K562 (cell line): ENCODE measurements around the gene SELENOO. TPM values are rescaled to one million over a fixed set of nuclear protein-coding genes. Genes with fewer than 3 reads are reported as not detected.

Source experiments
- ATAC-seq: fragments of 200-7000 bp; cut with Tn5 transposase; 3 replicates; pipeline ENCODE4 v1.9.1; 2020; ENCODE audit warnings: moderate library complexity
- BruUV-seq: library from RNA; stranded (reverse); fragments of 400-500 nt; replicated peaks from 2 replicates; lab custom pipeline; 2021; lab: Mats Ljungman, UMichigan
- CTCF ChIA-PET: fragments of 300-600 bp; formaldehyde crosslinking; extraction: SDS; loops from one replicate; lab custom pipeline; 2021; ENCODE audit warnings: low intra/inter-chr PET ratio; lab: Yijun Ruan, JAX
- POLR2A ChIA-PET: fragments of 300-600, 350-650 bp; sonication (Branson Sonifier 250); formaldehyde crosslinking; extraction: SDS; loops from one replicate; lab custom pipeline; 2021; ENCODE audit warnings: antibody characterized with exemption, inconsistent platforms; lab: Yijun Ruan, JAX
- DNase-seq, 4 experiments: peaks; one replicate each; pipeline versions ENCODE4 v3.0.0 to v3.0.0-alpha.2; 2011 to 2018; ENCODE audit warnings: low spot score in 3 of 4, mixed read lengths in 3 of 4; ENCODE audit errors: extremely low read depth in 1 of 4
- FAIRE-seq: peaks from 2 replicates; lab custom pipeline; 2011; peaks lifted over from hg19 to GRCh38; lab: Jason Lieb, UNC
- H2AFZ ChIP-seq: 2 replicates; pipeline ENCODE4 v1.6.0; 2011; ENCODE audit warnings: low read depth, low read length, control low read depth, inconsistent platforms
- H3K27ac ChIP-seq: fragments of 200-600 bp; 3 replicates; pipeline ENCODE4 v1.8.0; 2011; ENCODE audit warnings: low read depth, mild to moderate bottlenecking, control low read depth, inconsistent platforms, low read length, moderate library complexity, mixed read lengths; ENCODE audit errors: extremely low read depth
- H3K27me3 ChIP-seq, 2 experiments: fragments of 300-600 bp in 1 of 2; 2 replicates in 1 of 2; 3 replicates in 1 of 2; pipeline versions ENCODE4 v1.6.0 to v1.8.0; 2011; ENCODE audit warnings: inconsistent platforms in 2 of 2, low read length in 2 of 2, mild to moderate bottlenecking in 1 of 2, mixed read lengths in 1 of 2, moderate library complexity in 1 of 2; ENCODE audit not compliant: control insufficient read depth in 2 of 2, insufficient read depth in 2 of 2
- H3K36me3 ChIP-seq: fragments of 300-600 bp; 3 replicates; pipeline ENCODE4 v1.8.0; 2011; ENCODE audit warnings: mild to moderate bottlenecking, low read length, inconsistent platforms; ENCODE audit not compliant: control insufficient read depth, insufficient read depth
- H3K4me1 ChIP-seq, 2 experiments: fragments of 200-600 bp in 1 of 2; replicated peaks in 1 of 2; 2 replicates in 1 of 2; 3 replicates in 1 of 2; pipeline versions ENCODE4 v1.5.1 to v1.8.0; 2011; ENCODE audit warnings: inconsistent platforms in 2 of 2, low read length in 2 of 2, mild to moderate bottlenecking in 1 of 2, mixed read lengths in 1 of 2, moderate library complexity in 1 of 2; ENCODE audit not compliant: control insufficient read depth in 2 of 2, insufficient read depth in 2 of 2
- H3K4me2 ChIP-seq: 2 replicates; pipeline ENCODE4 v1.6.1; 2011; ENCODE audit warnings: low read length, control low read depth, inconsistent platforms, mixed read lengths; ENCODE audit not compliant: insufficient read depth
- H3K4me3 ChIP-seq: fragments of 200-600 bp; sonication (generic), shearing (Covaris generic); 2 replicates; pipeline ENCODE4 v1.5.1; 2016; ENCODE audit warnings: control low read depth, inconsistent platforms
- H3K79me2 ChIP-seq: fragments of 200-600 bp; 3 replicates; pipeline ENCODE4 v1.8.0; 2011; ENCODE audit warnings: low read length, inconsistent platforms; ENCODE audit not compliant: control insufficient read depth, insufficient read depth
- H3K9ac ChIP-seq, 2 experiments: 2 replicates each; pipeline versions ENCODE4 v1.6.0 to v1.6.1; 2011; ENCODE audit warnings: low read depth in 2 of 2, low read length in 2 of 2, control low read depth in 1 of 2, inconsistent platforms in 1 of 2, mild to moderate bottlenecking in 1 of 2, mixed read lengths in 1 of 2; ENCODE audit not compliant: insufficient read depth in 1 of 2
- H3K9me1 ChIP-seq: one replicate; pipeline ENCODE4 v1.6.0; 2011; ENCODE audit warnings: inconsistent platforms, mild to moderate bottlenecking, low read length, moderate library complexity; ENCODE audit not compliant: control insufficient read depth, insufficient read depth
- H3K9me3 ChIP-seq: replicated peaks from 2 replicates; pipeline ENCODE4 v1.5.1; 2011; ENCODE audit warnings: low read depth, low read length, inconsistent platforms; ENCODE audit not compliant: control insufficient read depth, insufficient read depth
- H4K20me1 ChIP-seq: replicated peaks from 2 replicates; pipeline ENCODE4 v1.6.1; 2011; ENCODE audit warnings: low read length, inconsistent platforms, mixed read lengths; ENCODE audit not compliant: control insufficient read depth, insufficient read depth
- POLR2G ChIP-seq: fragments of 200-400 bp; formaldehyde crosslinking; IDR thresholded peaks from 2 replicates; pipeline ENCODE4 v1.6.1; 2017; ENCODE audit warnings: low read depth, mild to moderate bottlenecking, antibody characterized with exemption, low read length, moderate library complexity
- WGBS: fragments of 100-300 bp; shearing (Covaris generic); methylation state at CpG from one replicate; pipeline ENCODE4 v1.1.6; 2016; ENCODE audit warnings: low coverage, mixed read lengths; ENCODE audit not compliant: insufficient coverage; ENCODE audit errors: missing lambda C conversion rate; 5-methylcytosine and 5-hydroxymethylcytosine counted together
- in situ Hi-C: fragments of 300-500 bp; cut with MboI; formaldehyde crosslinking; loops from 4 replicates; pipeline ENCODE4 v1.15.0; 2018; ENCODE audit warnings: inconsistent platforms, mixed read lengths
- intact Hi-C: fragments of 100-400 bp; cut with micrococcal nuclease; formaldehyde crosslinking; loops from 2 replicates; pipeline ENCODE4 v1.14.2; 2022
- polyA plus RNA-seq, 8 experiments: library from polyadenylated mRNA; depleted of rRNA in 4 of 8; stranded (reverse) in 5 of 8; unstranded in 3 of 8; fragments of >200 nt; fragmentation: Nextera tagmentation in 2 of 8; fragmentation: Illumina TruSeq in 1 of 8; extraction: Ambion mirVana in 2 of 8; extraction: Trizol in 1 of 8; gene quantifications; 2 replicates each; pipeline versions ENCODE4 v1.2.1 to v1.2.3, GENCODE V29; 2011 to 2014; ENCODE audit warnings: inconsistent platforms in 1 of 8, missing spikeins in 1 of 8
- total RNA-seq, 7 experiments: library from RNA; depleted of rRNA in 6 of 7; stranded (reverse); fragments of >200 nt in 6 of 7; fragmentation: Illumina TruSeq in 2 of 7; extraction: Trizol in 2 of 7; gene quantifications; 2 replicates each; pipeline versions ENCODE4 v1.2.1 to v1.2.3, GENCODE V29; 2011 to 2021; ENCODE audit warnings: low replicate concordance in 1 of 7
- TF ChIP-seq, protein P1 (sequence below): fragments of 450-650 bp; formaldehyde crosslinking; IDR thresholded peaks from 2 replicates; pipeline ENCODE4 v1.4.0; 2020; ENCODE audit warnings: mild to moderate bottlenecking, moderate library complexity

Gene SELENOO
- total and polyA plus RNA-seq, 9 of the 15 experiments (the other 6 are each of a cell fraction or from before 2014, with no cell fraction given) = 0.37 to 24.9 (median 8.3) TPM

DNA sequence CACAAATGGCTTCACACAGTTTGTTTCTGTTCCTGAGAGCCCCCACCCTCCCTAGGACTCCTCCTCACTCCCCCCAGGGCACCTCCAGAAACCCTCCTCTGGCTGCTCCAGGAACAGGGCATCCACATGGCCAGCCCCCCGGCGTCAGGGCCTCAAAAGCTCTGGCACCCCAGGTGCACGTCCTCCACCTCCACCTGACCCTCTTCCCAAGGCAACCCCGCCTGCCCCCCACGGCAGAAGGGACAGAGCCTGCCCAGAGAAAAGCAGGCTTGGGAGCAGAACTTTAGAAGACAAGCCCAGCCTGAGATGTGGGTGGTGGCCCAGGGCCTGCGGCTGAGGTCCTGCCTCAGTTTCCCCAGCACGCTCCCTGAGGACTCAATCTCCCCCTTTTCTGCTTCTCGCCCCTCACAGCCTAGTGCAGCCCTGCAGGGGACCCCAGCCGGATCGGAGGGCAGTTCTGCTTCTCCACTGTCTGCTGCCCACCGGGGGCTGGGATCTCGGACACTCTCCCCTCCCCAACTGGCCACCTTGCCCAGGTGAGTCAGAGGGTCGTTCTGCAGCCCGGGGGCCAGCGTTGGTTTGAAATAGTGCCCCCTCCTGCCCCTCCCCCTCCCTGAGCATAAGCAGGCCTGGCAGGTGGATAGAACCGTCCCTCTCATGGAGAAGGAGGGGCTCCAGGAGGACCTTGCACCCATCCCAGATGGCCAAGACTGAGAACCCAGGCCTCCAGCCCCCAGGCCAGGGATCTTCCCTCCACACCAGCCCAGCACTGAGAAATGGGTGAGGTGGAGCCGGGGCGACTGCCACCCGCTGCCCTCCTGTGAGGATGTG, 17.5 kb upstream of the SELENOO start:
- CTCF ChIA-PET = no interaction called here

More for the DNA sequence above, 17.5 kb upstream of the SELENOO start:
- intact Hi-C loops = no loop called here
- ATAC-seq = no peak
- TF ChIP-seq, protein P1, sequence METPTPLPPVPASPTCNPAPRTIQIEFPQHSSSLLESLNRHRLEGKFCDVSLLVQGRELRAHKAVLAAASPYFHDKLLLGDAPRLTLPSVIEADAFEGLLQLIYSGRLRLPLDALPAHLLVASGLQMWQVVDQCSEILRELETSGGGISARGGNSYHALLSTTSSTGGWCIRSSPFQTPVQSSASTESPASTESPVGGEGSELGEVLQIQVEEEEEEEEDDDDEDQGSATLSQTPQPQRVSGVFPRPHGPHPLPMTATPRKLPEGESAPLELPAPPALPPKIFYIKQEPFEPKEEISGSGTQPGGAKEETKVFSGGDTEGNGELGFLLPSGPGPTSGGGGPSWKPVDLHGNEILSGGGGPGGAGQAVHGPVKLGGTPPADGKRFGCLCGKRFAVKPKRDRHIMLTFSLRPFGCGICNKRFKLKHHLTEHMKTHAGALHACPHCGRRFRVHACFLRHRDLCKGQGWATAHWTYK (CRISPR knock-in tag) = no peak
- 0 out of 2 replicates have a peak, but pooled peaks have one; percentile 28 for TF ChIP-seq POLR2G
- TF ChIP-seq, all 486 proteins: peak for 1
- Histone ChIP-seq H3K27ac (no peak overlapping the region), H3K79me2 (peaks cover 20% of the 10 kb centered on the region), H3K36me3 (peaks cover 3% of the 10 kb centered on the region; the same call in 1 of the 3 replicates), H2AFZ (no peak overlapping the region), H3K9me1 (no peaks in the 10 kb centered on the region), H3K9me3 (no peaks in the 10 kb centered on the region), H3K27me3 (no peaks in the 10 kb centered on the region), H3K4me3 (no peak overlapping the region), H4K20me1 (no peaks in the 10 kb centered on the region; the same call in 1 of the 2 replicates), H3K9ac (no peak overlapping the region), H3K4me2 (no peak overlapping the region), H3K4me1 (peaks cover 8 to 71% of the 10 kb centered on the region in 2 experiments)
- FAIRE-seq = no peak
- no peak for DNase-seq
- POLR2A ChIA-PET = interaction anchor here (1.6 kb wide), 1 partner anchor 12 kb away, joined by 7 read pairs; the partner anchor contains the start of gene PANX2
- in situ Hi-C loops = no loop called here
- no TSS peak for BruUV-seq
- WGBS = 73% methylated on average over 3 of the region's 19 CpGs
